NCI-H2196 (cell line): ENCODE data around the gene CLSTN3.
A peak's percentile ranks its signal among the peaks of the same experiment; 100 is the strongest.
"Not testable (repeated sequence)": the region's sequence is repeated elsewhere in the genome, so short reads cannot be mapped to it uniquely, and the experiment has no call there.

Experiments used
- DNase-seq: peaks from one replicate; lab custom pipeline; 2025; ENCODE audit not compliant: unreplicated experiment; lab: John Stamatoyannopoulos, UW

The CLSTN3 gene

GRCh38 chr12:7186058-7186457 is 55.9 kb downstream of the CLSTN3 start:
- not testable (repeated sequence) for DNase-seq

- peak; percentile 54 for DNase-seq
Measured at GRCh38 chr12:7188562-7189397, 58.6 kb downstream of the CLSTN3 start.

- DNase-seq = peak; percentile 73
Measured at GRCh38 chr12:7189398-7190267, 59.5 kb downstream of the CLSTN3 start, which contains the start of gene PEX5. Gene PEX5, plus strand, starts transcription at chr12:7189686. Its CDS starts 692 bp downstream, at chr12:7190378.

- no peak for DNase-seq
Measured at GRCh38 chr12:7190268-7191055, 60.3 kb downstream of the CLSTN3 start.

- no peak for DNase-seq
Measured at GRCh38 chr12:7193674-7194073, 63.5 kb downstream of the CLSTN3 start.

GRCh38 chr12:7197841-7198240 is 67.7 kb downstream of the CLSTN3 start:
- no peak for DNase-seq

- DNase-seq = no peak
Measured at GRCh38 chr12:7203109-7203508, 72.9 kb downstream of the CLSTN3 start.

GRCh38 chr12:7205091-7205490 is 74.9 kb downstream of the CLSTN3 start:
- DNase-seq = no peak

- DNase-seq = no peak
Measured at GRCh38 chr12:7206691-7207090, 76.5 kb downstream of the CLSTN3 start.

GRCh38 chr12:7207866-7208625 is 77.9 kb downstream of the CLSTN3 start:
- DNase-seq = no peak
